Measurements from ENCODE around the gene SLC16A5. TPM values are rescaled to one million over a fixed set of nuclear protein-coding genes. Genes with fewer than 3 reads are reported as not detected.

The SLC16A5 gene
- total RNA-seq, 3 donors from 2014 or later (not counting 1 experiment from before 2014, with no cell fraction given) = 6.3 to 11.2 (median 10.0) TPM

DNA sequence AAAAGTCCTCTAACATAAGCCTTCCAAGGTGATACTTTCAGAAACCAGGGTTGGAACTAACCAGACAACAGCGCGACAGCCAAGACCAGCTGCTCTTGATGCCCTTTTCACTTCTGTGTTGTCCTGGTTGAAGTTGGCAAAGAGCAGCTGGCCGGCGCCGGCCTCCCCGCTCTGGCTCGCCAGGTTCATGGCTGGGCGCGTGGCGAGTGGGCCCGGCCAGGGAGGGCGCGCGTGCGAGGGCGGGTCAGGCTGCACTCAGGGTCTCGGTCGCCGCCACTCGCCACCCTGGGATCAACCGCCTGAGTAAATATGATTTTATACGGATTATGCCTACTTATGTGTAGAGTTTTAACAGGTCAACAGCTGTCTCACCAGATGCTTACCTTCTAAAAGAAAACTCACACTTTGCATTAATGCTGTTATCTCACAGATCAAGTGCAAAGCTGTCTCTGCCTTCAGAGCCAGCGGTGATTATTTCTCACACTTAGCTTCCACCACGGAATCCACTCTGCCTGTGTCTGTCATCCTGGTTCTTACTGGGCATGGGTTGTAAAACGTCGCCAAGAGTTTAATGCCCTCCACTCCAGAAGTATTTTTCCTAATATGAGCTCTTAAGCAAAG lies 27.2 kb upstream of the SLC16A5 start:
- Histone ChIP-seq H3K36me3 (ENCODE audit: control insufficient read depth, insufficient read depth, low read length) (peaks cover 50% of the 10 kb centered on the region), H3K27me3 (ENCODE audit: control insufficient read depth, insufficient read depth, low read length) (no peaks in the 10 kb centered on the region), H3K9me3 (ENCODE audit: control insufficient read depth, insufficient read depth, low read length) (no peaks in the 10 kb centered on the region), H3K4me1 (ENCODE audit: control insufficient read depth, insufficient read depth, low read length) (no peaks in the 10 kb centered on the region), H3K4me3 (ENCODE audit: low read length) (no peak overlapping the region), H3K27ac (ENCODE audit: low read length) (no peak overlapping the region)
- H3K36me3 Mint-ChIP-seq = peaks cover 10% of the 10 kb centered on the region
- H3K27ac Mint-ChIP-seq = no peak overlapping the region
- WGBS (ENCODE audit: insufficient coverage) = 96% methylated on average over 24 of the region's 26 CpGs
- intact Hi-C loops (cut with micrococcal nuclease) = no loop called here
- TF ChIP-seq, protein P1, sequence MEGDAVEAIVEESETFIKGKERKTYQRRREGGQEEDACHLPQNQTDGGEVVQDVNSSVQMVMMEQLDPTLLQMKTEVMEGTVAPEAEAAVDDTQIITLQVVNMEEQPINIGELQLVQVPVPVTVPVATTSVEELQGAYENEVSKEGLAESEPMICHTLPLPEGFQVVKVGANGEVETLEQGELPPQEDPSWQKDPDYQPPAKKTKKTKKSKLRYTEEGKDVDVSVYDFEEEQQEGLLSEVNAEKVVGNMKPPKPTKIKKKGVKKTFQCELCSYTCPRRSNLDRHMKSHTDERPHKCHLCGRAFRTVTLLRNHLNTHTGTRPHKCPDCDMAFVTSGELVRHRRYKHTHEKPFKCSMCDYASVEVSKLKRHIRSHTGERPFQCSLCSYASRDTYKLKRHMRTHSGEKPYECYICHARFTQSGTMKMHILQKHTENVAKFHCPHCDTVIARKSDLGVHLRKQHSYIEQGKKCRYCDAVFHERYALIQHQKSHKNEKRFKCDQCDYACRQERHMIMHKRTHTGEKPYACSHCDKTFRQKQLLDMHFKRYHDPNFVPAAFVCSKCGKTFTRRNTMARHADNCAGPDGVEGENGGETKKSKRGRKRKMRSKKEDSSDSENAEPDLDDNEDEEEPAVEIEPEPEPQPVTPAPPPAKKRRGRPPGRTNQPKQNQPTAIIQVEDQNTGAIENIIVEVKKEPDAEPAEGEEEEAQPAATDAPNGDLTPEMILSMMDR (IDR thresholded peaks at IDR 0.05) = no peak
- ATAC-seq = no peak
- H3K27me3 Mint-ChIP-seq (ENCODE audit: low read depth in 2 of 2) = no peaks in the 10 kb centered on the region
- DNase-seq = no peak
- no peak overlapping the region for H3K4me3 Mint-ChIP-seq
- H3K4me1 Mint-ChIP-seq = no peaks in the 10 kb centered on the region
- no peaks in the 10 kb centered on the region for H3K9me3 Mint-ChIP-seq

DNA sequence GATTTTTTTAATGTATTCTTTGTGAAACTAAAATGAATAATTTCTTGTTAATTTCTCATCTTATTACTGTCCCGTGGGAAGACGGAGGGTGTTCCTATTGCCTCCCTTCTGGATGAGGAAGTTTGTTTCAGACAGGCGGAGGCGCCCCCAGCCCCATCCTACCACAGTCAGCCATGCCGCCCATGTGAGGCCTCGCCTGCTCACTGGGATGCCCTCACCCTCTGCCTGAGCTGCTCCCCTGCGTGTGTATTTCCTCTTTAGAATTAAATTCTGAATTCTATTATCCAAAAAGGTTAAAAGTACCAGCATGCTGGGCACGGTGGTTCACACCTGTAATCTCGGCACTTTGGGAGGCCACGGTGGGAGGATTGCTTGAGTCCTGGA lies 26.7 kb upstream of the SLC16A5 start:
- peaks cover 10% of the 10 kb centered on the region for H3K36me3 Mint-ChIP-seq
- H3K36me3 ChIP-seq (ENCODE audit: control insufficient read depth, insufficient read depth, low read length) = peaks cover 50% of the 10 kb centered on the region
- no peak overlapping the region for H3K27ac Mint-ChIP-seq

DNA sequence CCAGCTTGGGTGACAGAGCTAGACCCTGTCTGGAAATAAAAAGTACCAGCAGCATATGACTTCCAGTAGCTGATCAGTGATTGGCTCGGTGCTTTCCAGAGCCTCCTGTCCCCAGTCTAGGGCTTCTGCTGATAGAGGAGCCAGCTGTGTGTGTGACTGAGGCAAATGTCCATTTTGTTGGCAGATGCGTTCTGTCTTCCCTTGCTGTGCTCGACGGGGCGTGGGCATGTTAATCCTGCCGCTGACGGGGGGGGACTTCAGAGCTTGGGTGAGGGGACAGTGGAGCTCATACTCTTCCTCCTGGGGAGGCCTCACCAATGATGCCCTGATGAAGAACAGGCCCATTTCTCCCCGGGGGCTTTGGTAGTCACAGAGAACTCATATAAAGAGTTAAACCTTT lies 26.1 kb upstream of the SLC16A5 start:
- no peak for ATAC-seq
- TF ChIP-seq, protein P1 (IDR thresholded peaks at IDR 0.05) = no peak
- peaks cover 49% of the 10 kb centered on the region for H3K36me3 ChIP-seq (ENCODE audit: control insufficient read depth, insufficient read depth, low read length)
- H3K4me3 ChIP-seq (ENCODE audit: low read length) = no peak overlapping the region
- no peaks in the 10 kb centered on the region for H3K4me1 ChIP-seq (ENCODE audit: control insufficient read depth, insufficient read depth, low read length)
- Mint-ChIP-seq H3K4me1 (no peaks in the 10 kb centered on the region), H3K4me3 (no peak overlapping the region), H3K9me3 (no peaks in the 10 kb centered on the region), H3K27ac (no peak overlapping the region), H3K27me3 (ENCODE audit: low read depth in 2 of 2) (no peaks in the 10 kb centered on the region), H3K36me3 (peaks cover 10% of the 10 kb centered on the region)
- H3K27me3 ChIP-seq (ENCODE audit: control insufficient read depth, insufficient read depth, low read length) = no peaks in the 10 kb centered on the region
- WGBS (ENCODE audit: insufficient coverage) = 94% methylated on average over 8 of the region's 8 CpGs
- no peak overlapping the region for H3K27ac ChIP-seq (ENCODE audit: low read length)
- DNase-seq = no peak
- no peaks in the 10 kb centered on the region for H3K9me3 ChIP-seq (ENCODE audit: control insufficient read depth, insufficient read depth, low read length)
- intact Hi-C loops (cut with micrococcal nuclease) = no loop called here

More for the DNA sequence above, 26.7 kb upstream of the SLC16A5 start:
- ATAC-seq = no peak
- Histone ChIP-seq H3K4me3 (ENCODE audit: low read length) (no peak overlapping the region), H3K27me3 (ENCODE audit: control insufficient read depth, insufficient read depth, low read length) (no peaks in the 10 kb centered on the region), H3K27ac (ENCODE audit: low read length) (no peak overlapping the region), H3K4me1 (ENCODE audit: control insufficient read depth, insufficient read depth, low read length) (no peaks in the 10 kb centered on the region), H3K9me3 (ENCODE audit: control insufficient read depth, insufficient read depth, low read length) (no peaks in the 10 kb centered on the region)
- no peaks in the 10 kb centered on the region for H3K4me1 Mint-ChIP-seq
- intact Hi-C loops (cut with micrococcal nuclease) = no loop called here
- WGBS (ENCODE audit: insufficient coverage) = 98% methylated on average over 10 of the region's 10 CpGs
- DNase-seq = no peak
- no peaks in the 10 kb centered on the region for H3K27me3 Mint-ChIP-seq (ENCODE audit: low read depth in 2 of 2)
- TF ChIP-seq, protein P1 (IDR thresholded peaks at IDR 0.05) = no peak
- H3K4me3 Mint-ChIP-seq = no peak overlapping the region
- H3K9me3 Mint-ChIP-seq = no peaks in the 10 kb centered on the region

DNA sequence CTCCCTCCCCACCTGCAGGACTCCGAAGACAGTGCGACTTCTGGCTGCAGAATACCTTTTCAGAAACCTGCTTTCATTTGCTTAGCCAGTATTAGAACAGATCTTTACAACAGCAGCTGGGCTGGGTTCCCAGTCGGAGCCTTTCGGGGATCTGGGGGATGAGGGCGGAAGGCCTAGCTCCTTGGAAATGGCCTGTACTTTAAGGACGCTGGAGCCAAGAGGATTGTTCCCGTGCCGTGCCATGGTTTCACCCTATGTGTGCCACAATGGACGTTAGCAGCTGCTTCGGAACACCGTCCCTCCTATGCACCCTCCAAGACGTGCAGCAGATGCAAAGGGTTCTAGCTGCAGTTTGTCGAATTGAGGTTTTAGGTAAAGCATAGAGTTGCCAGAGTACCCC lies 24.6 kb upstream of the SLC16A5 start:
- H3K4me1 Mint-ChIP-seq = peaks cover 0 to 6% of the 10 kb centered on the region in 2 donors
- intact Hi-C loops (cut with micrococcal nuclease) = no loop called here
- no peak overlapping the region for H3K4me3 ChIP-seq (ENCODE audit: low read length)
- H3K4me1 ChIP-seq (ENCODE audit: control insufficient read depth, insufficient read depth, low read length) = peaks cover 5% of the 10 kb centered on the region
- peaks cover 47% of the 10 kb centered on the region for H3K36me3 ChIP-seq (ENCODE audit: control insufficient read depth, insufficient read depth, low read length)
- 97% methylated on average over 13 of the region's 13 CpGs for WGBS (ENCODE audit: insufficient coverage)
- H3K27me3 ChIP-seq (ENCODE audit: control insufficient read depth, insufficient read depth, low read length) = no peaks in the 10 kb centered on the region
- TF ChIP-seq, protein P1 (IDR thresholded peaks at IDR 0.05) = no peak
- H3K9me3 Mint-ChIP-seq = no peaks in the 10 kb centered on the region
- no peak for ATAC-seq
- no peaks in the 10 kb centered on the region for H3K27me3 Mint-ChIP-seq (ENCODE audit: low read depth in 2 of 2)
- H3K4me3 Mint-ChIP-seq = no peak overlapping the region
- no peak for DNase-seq
- H3K27ac ChIP-seq (ENCODE audit: low read length) = no peak overlapping the region
- peaks cover 10% of the 10 kb centered on the region for H3K36me3 Mint-ChIP-seq
- H3K27ac Mint-ChIP-seq = no peak overlapping the region
- no peaks in the 10 kb centered on the region for H3K9me3 ChIP-seq (ENCODE audit: control insufficient read depth, insufficient read depth, low read length)

Measured in natural killer cell (primary cell).